Lower leg skin (tissue), 3 donors: Measurements from ENCODE around the gene RIPK4.

Experiments used
- POLR2A ChIP-seq, 2 donors: fragments of 450-650 bp; IDR thresholded peaks; one replicate each; pipeline ENCODE4 v1.6.1; 2016 to 2017; ENCODE audit warnings: antibody characterized with exemption in 2 of 2, mild to moderate bottlenecking in 1 of 2, moderate library complexity in 1 of 2
- TF ChIP-seq, protein P1 (sequence below), 3 donors: fragments of 450-650 bp; IDR thresholded peaks; one replicate each; pipeline ENCODE4 v1.5.1; 2016; ENCODE audit warnings: antibody characterized with exemption in 3 of 3, mild to moderate bottlenecking in 3 of 3, moderate library complexity in 2 of 3

DNA sequence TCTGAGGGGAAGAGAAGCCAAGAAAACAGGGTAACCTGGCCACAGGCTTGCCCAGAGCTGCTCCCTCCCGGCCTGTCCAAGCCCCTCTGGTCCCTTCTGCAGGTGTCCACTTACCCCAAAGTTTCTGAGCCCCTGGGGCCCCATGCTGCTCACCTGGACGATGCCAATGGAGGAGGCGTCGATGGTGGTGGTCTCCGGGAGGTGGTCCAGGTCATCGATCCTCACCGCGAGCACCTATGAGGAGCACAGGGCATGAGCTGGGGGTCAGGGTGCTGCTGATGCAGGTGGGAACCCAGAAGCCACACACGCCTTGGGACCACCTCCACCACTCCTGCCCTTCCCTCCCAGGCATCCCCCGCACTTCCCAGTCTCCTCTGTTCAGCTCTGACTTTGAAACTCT, 37.5 kb upstream of the RIPK4 start:
- TF ChIP-seq, protein P1, sequence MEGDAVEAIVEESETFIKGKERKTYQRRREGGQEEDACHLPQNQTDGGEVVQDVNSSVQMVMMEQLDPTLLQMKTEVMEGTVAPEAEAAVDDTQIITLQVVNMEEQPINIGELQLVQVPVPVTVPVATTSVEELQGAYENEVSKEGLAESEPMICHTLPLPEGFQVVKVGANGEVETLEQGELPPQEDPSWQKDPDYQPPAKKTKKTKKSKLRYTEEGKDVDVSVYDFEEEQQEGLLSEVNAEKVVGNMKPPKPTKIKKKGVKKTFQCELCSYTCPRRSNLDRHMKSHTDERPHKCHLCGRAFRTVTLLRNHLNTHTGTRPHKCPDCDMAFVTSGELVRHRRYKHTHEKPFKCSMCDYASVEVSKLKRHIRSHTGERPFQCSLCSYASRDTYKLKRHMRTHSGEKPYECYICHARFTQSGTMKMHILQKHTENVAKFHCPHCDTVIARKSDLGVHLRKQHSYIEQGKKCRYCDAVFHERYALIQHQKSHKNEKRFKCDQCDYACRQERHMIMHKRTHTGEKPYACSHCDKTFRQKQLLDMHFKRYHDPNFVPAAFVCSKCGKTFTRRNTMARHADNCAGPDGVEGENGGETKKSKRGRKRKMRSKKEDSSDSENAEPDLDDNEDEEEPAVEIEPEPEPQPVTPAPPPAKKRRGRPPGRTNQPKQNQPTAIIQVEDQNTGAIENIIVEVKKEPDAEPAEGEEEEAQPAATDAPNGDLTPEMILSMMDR (IDR thresholded peaks at IDR 0.05): no peak
- no peak for TF ChIP-seq POLR2A (IDR thresholded peaks at IDR 0.05)
